DMS 273 (cell line): Measurements from ENCODE around the gene CCNF.

Experiments used
- DNase-seq: peaks from one replicate; lab custom pipeline; 2025; ENCODE audit not compliant: unreplicated experiment; lab: John Stamatoyannopoulos, UW

The CCNF gene

GRCh38 chr16:2499890-2500429 is 70.7 kb downstream of the CCNF start:
- DNase-seq: no peak

- no peak for DNase-seq
Observed at GRCh38 chr16:2500430-2500917, 71.2 kb downstream of the CCNF start.

- DNase-seq: peak; percentile 93
Observed at GRCh38 chr16:2500918-2501750, 71.9 kb downstream of the CCNF start.

GRCh38 chr16:2501946-2502895 is 73.0 kb downstream of the CCNF start:
- no peak for DNase-seq

- DNase-seq: no peak
Observed at GRCh38 chr16:2505695-2506094, 76.4 kb downstream of the CCNF start.

GRCh38 chr16:2507052-2507659 is 77.9 kb downstream of the CCNF start:
- DNase-seq: no peak

- no peak for DNase-seq
Observed at GRCh38 chr16:2507665-2508064, 78.4 kb downstream of the CCNF start.
